ENCODE measurements around the gene GNAI2. TPM values are rescaled to one million over a fixed set of nuclear protein-coding genes. Genes with fewer than 3 reads are reported as not detected.

The GNAI2 gene
- polyA plus RNA-seq, 3 donors = 914 to 1,492 (median 1,165) TPM

DNA sequence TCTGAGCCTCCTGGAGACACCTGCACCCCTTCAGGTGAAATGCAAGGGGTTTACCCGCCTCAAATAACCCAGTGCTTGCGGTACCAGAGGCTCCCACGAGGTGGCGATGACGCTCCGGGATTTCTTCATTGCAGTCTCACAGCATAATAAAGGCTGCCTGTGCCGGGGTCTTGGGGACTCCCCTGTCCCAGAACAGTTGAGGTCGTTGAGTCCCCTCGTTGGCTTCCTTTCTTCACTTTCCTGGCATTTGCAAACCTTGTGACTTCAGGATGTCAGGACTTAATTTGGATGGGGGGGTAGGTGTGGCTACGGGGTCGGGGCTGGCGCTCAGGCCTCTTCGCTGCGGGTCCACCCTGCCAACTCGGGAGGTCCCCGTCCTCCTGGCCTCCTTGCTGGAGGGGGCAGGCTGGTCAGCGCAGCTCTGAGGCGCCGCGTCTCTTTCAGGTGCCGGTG lies 43.3 kb upstream of the GNAI2 start:
- Mint-ChIP-seq H3K4me3 (peak overlapping the region in 1 of 2 donors; percentile 55), H3K9me3 (peaks cover 0 to 11% (median 5%) of the 10 kb centered on the region in 7 donors), H3K27me3 (ENCODE audit: low read depth in 3 of 3) (peaks cover 36 to 47% (median 44%) of the 10 kb centered on the region in 3 donors), H3K4me1 (peaks cover 27% of the 10 kb centered on the region), H3K36me3 (no peaks in the 10 kb centered on the region), H3K27ac (peak overlapping the region in 1 of 7 donors; percentile 50)
- peaks cover 0 to 10% of the 10 kb centered on the region in 2 donors for H3K9me3 ChIP-seq (replicated peaks in 1 of 2; ENCODE audit: control insufficient read depth in 1 of 2, insufficient read depth in 1 of 2, low read length in 2 of 2)
- H3K27ac ChIP-seq (ENCODE audit: low read depth in 1 of 2, low read length in 2 of 2) = no peak overlapping the region
- no peak overlapping the region for H3K4me3 ChIP-seq (replicated peaks in 1 of 3; ENCODE audit: low read depth in 2 of 3, low read length in 3 of 3)
- peaks cover 25 to 37% of the 10 kb centered on the region in 2 donors for H3K4me1 ChIP-seq (ENCODE audit: control insufficient read depth in 1 of 2, insufficient read depth in 2 of 2, low read length in 2 of 2)
- H3K27me3 ChIP-seq (ENCODE audit: control insufficient read depth in 2 of 2, insufficient read depth in 2 of 2, low read length in 2 of 2) = peaks cover 15 to 37% of the 10 kb centered on the region in 2 donors
- no peak overlapping the region for H3K9ac ChIP-seq (ENCODE audit: insufficient read depth, low read length, poor library complexity, severe bottlenecking)
- WGBS (ENCODE audit: insufficient coverage) = 15% methylated on average over 21 of the region's 21 CpGs
- no peaks in the 10 kb centered on the region for H4K20me1 ChIP-seq (ENCODE audit: insufficient read depth, low read length)
- TF ChIP-seq, protein P1, sequence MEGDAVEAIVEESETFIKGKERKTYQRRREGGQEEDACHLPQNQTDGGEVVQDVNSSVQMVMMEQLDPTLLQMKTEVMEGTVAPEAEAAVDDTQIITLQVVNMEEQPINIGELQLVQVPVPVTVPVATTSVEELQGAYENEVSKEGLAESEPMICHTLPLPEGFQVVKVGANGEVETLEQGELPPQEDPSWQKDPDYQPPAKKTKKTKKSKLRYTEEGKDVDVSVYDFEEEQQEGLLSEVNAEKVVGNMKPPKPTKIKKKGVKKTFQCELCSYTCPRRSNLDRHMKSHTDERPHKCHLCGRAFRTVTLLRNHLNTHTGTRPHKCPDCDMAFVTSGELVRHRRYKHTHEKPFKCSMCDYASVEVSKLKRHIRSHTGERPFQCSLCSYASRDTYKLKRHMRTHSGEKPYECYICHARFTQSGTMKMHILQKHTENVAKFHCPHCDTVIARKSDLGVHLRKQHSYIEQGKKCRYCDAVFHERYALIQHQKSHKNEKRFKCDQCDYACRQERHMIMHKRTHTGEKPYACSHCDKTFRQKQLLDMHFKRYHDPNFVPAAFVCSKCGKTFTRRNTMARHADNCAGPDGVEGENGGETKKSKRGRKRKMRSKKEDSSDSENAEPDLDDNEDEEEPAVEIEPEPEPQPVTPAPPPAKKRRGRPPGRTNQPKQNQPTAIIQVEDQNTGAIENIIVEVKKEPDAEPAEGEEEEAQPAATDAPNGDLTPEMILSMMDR (IDR thresholded peaks at IDR 0.05) = peak; percentile 97
- no peaks in the 10 kb centered on the region for H3K36me3 ChIP-seq (replicated peaks in 1 of 2; ENCODE audit: control insufficient read depth in 1 of 2, insufficient read depth in 2 of 2, low read length in 2 of 2)
- no peaks in the 10 kb centered on the region for H3K79me2 ChIP-seq (ENCODE audit: insufficient read depth, low read length)
- DNase-seq = peak; percentile 44 to 70 (median 62)
- H2AFZ ChIP-seq (ENCODE audit: insufficient read depth, low read depth, low read length, poor library complexity, severe bottlenecking) = no peak overlapping the region
- intact Hi-C loops (cut with micrococcal nuclease) = loop anchor here (1.0 kb wide), 3 partner anchors 34 to 81 kb away; no protein-coding TSS in a partner anchor
- H3K4me2 ChIP-seq (replicated peaks; ENCODE audit: extremely low read depth, low read length, poor library complexity, severe bottlenecking) = no peak overlapping the region

DNA sequence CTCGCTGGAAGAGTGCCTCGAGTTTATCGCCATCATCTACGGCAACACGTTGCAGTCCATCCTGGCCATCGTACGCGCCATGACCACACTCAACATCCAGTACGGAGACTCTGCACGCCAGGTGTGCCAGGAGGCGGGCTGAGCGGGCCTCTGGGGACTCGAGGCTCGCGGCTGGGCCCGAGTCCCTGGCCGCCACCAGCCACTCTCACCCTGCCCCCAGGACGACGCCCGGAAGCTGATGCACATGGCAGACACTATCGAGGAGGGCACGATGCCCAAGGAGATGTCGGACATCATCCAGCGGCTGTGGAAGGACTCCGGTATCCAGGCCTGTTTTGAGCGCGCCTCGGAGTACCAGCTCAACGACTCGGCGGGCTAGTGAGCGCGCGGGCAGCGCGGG lies 42.7 kb upstream of the GNAI2 start:
- H4K20me1 ChIP-seq (ENCODE audit: insufficient read depth, low read length) = no peaks in the 10 kb centered on the region
- TF ChIP-seq, protein P1 (IDR thresholded peaks at IDR 0.05) = no peak
- no peak overlapping the region for H3K9ac ChIP-seq (ENCODE audit: insufficient read depth, low read length, poor library complexity, severe bottlenecking)
- no peak for DNase-seq
- no peaks in the 10 kb centered on the region for H3K79me2 ChIP-seq (ENCODE audit: insufficient read depth, low read length)
- Mint-ChIP-seq H3K4me3 (peak overlapping the region in 1 of 2 donors; percentile 55), H3K4me1 (peaks cover 27% of the 10 kb centered on the region), H3K9me3 (peaks cover 0 to 11% (median 5%) of the 10 kb centered on the region in 7 donors), H3K36me3 (no peaks in the 10 kb centered on the region), H3K27ac (no peak overlapping the region), H3K27me3 (ENCODE audit: low read depth in 3 of 3) (peaks cover 39 to 49% (median 47%) of the 10 kb centered on the region in 3 donors)
- no peak overlapping the region for H3K27ac ChIP-seq (ENCODE audit: low read depth in 1 of 2, low read length in 2 of 2)
- 39% methylated on average over 31 of the region's 36 CpGs for WGBS (ENCODE audit: insufficient coverage)
- peaks cover 15 to 37% of the 10 kb centered on the region in 2 donors for H3K27me3 ChIP-seq (ENCODE audit: control insufficient read depth in 2 of 2, insufficient read depth in 2 of 2, low read length in 2 of 2)
- peaks cover 25 to 37% of the 10 kb centered on the region in 2 donors for H3K4me1 ChIP-seq (ENCODE audit: control insufficient read depth in 1 of 2, insufficient read depth in 2 of 2, low read length in 2 of 2)
- H3K9me3 ChIP-seq (replicated peaks in 1 of 2; ENCODE audit: control insufficient read depth in 1 of 2, insufficient read depth in 1 of 2, low read length in 2 of 2) = peaks cover 0 to 10% of the 10 kb centered on the region in 2 donors
- H2AFZ ChIP-seq (ENCODE audit: insufficient read depth, low read depth, low read length, poor library complexity, severe bottlenecking) = no peak overlapping the region
- no peaks in the 10 kb centered on the region for H3K36me3 ChIP-seq (replicated peaks in 1 of 2; ENCODE audit: control insufficient read depth in 1 of 2, insufficient read depth in 2 of 2, low read length in 2 of 2)
- no peak overlapping the region for H3K4me2 ChIP-seq (replicated peaks; ENCODE audit: extremely low read depth, low read length, poor library complexity, severe bottlenecking)
- no peak overlapping the region for H3K4me3 ChIP-seq (replicated peaks in 1 of 3; ENCODE audit: low read depth in 2 of 3, low read length in 3 of 3)
- intact Hi-C loops (cut with micrococcal nuclease) = loop anchor here in 1 of 2 donors (1.0 kb wide), 1 partner anchor 78 kb away; no protein-coding TSS in a partner anchor
